ENCODE results near the gene WNT9B. TPM values are rescaled to one million over a fixed set of nuclear protein-coding genes. Genes with fewer than 3 reads are reported as not detected.
"Not testable (repeated sequence)": the region's sequence is repeated elsewhere in the genome, so short reads cannot be mapped to it uniquely, and the experiment has no call there.

The WNT9B gene
- total RNA-seq, 1 experiment from 2014 or later: not detected

GRCh38 chr17:46836500-46836899, 14.9 kb upstream of the WNT9B start:
- Histone ChIP-seq H3K4me3 (ENCODE audit: low read depth, low read length) (no peak overlapping the region), H3K4me1 (0 out of 2 replicates have a peak, but pooled peaks cover 3% of the 10 kb centered on the region), H3K9me3 (no peaks in the 10 kb centered on the region), H3K27me3 (replicated peaks; ENCODE audit: control insufficient read depth, insufficient read depth, low read length) (no peaks in the 10 kb centered on the region), H3K36me3 (ENCODE audit: control insufficient read depth, insufficient read depth, low read length) (no peaks in the 10 kb centered on the region)
- ChIA-PET CTCF (interaction anchor here (1.2 to 1.7 kb wide), 3 partner anchors 10 to 51 kb away, joined by 4 to 10 read pairs (median 8); partner anchors contain the start of gene WNT9B), POLR2A (interaction anchor here (0.6 kb wide), 1 partner anchor 1519 kb away, joined by 7 read pairs; no protein-coding TSS in a partner anchor)
- intact Hi-C loops (cut with micrococcal nuclease; ENCODE audit: unreplicated experiment): no loop called here
- Mint-ChIP-seq H3K36me3 (ENCODE audit: insufficient read depth, unreplicated experiment) (peaks cover 6% of the 10 kb centered on the region), H3K9me3 (ENCODE audit: unreplicated experiment) (peaks cover 10% of the 10 kb centered on the region), H3K4me1 (ENCODE audit: low read depth, unreplicated experiment) (peaks cover 8% of the 10 kb centered on the region), H3K27ac (ENCODE audit: unreplicated experiment) (no peak overlapping the region), H3K4me3 (ENCODE audit: unreplicated experiment) (no peak overlapping the region), H3K27me3 (ENCODE audit: insufficient read depth, unreplicated experiment) (no peaks in the 10 kb centered on the region)
- no TSS peak for BruUV-seq (replicated peaks)
- DNase-seq: no peak
- TF ChIP-seq, protein P1, sequence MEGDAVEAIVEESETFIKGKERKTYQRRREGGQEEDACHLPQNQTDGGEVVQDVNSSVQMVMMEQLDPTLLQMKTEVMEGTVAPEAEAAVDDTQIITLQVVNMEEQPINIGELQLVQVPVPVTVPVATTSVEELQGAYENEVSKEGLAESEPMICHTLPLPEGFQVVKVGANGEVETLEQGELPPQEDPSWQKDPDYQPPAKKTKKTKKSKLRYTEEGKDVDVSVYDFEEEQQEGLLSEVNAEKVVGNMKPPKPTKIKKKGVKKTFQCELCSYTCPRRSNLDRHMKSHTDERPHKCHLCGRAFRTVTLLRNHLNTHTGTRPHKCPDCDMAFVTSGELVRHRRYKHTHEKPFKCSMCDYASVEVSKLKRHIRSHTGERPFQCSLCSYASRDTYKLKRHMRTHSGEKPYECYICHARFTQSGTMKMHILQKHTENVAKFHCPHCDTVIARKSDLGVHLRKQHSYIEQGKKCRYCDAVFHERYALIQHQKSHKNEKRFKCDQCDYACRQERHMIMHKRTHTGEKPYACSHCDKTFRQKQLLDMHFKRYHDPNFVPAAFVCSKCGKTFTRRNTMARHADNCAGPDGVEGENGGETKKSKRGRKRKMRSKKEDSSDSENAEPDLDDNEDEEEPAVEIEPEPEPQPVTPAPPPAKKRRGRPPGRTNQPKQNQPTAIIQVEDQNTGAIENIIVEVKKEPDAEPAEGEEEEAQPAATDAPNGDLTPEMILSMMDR (IDR thresholded peaks at IDR 0.05; ENCODE audit: insufficient read depth in 1 of 2, low read depth in 1 of 2, low read length in 1 of 2, severe bottlenecking in 1 of 2, unreplicated experiment in 1 of 2): no peak

- Histone ChIP-seq H3K36me3 (ENCODE audit: control insufficient read depth, insufficient read depth, low read length) (no peaks in the 10 kb centered on the region), H3K4me1 (0 out of 2 replicates have a peak, but pooled peaks cover 3% of the 10 kb centered on the region), H3K9me3 (no peaks in the 10 kb centered on the region), H3K4me3 (ENCODE audit: low read depth, low read length) (no peak overlapping the region), H3K27me3 (replicated peaks; ENCODE audit: control insufficient read depth, insufficient read depth, low read length) (no peaks in the 10 kb centered on the region)
- no peak overlapping the region for H3K4me3 Mint-ChIP-seq (ENCODE audit: unreplicated experiment)
- ChIA-PET CTCF (no interaction called here), POLR2A (no interaction called here)
- H3K27me3 Mint-ChIP-seq (ENCODE audit: insufficient read depth, unreplicated experiment): no peaks in the 10 kb centered on the region
- peaks cover 8% of the 10 kb centered on the region for H3K4me1 Mint-ChIP-seq (ENCODE audit: low read depth, unreplicated experiment)
- no peak for DNase-seq
- intact Hi-C loops (cut with micrococcal nuclease; ENCODE audit: unreplicated experiment): no loop called here
- TF ChIP-seq, protein P1 (IDR thresholded peaks at IDR 0.05; ENCODE audit: insufficient read depth in 1 of 2, low read depth in 1 of 2, low read length in 1 of 2, severe bottlenecking in 1 of 2, unreplicated experiment in 1 of 2): no peak
- H3K27ac Mint-ChIP-seq (ENCODE audit: unreplicated experiment): no peak overlapping the region
- H3K9me3 Mint-ChIP-seq (ENCODE audit: unreplicated experiment): peaks cover 11% of the 10 kb centered on the region
- no TSS peak for BruUV-seq (replicated peaks)
- H3K36me3 Mint-ChIP-seq (ENCODE audit: insufficient read depth, unreplicated experiment): peaks cover 6% of the 10 kb centered on the region
These were observed 13.9 kb upstream of the WNT9B start for GRCh38 chr17:46837521-46837920.

DNA sequence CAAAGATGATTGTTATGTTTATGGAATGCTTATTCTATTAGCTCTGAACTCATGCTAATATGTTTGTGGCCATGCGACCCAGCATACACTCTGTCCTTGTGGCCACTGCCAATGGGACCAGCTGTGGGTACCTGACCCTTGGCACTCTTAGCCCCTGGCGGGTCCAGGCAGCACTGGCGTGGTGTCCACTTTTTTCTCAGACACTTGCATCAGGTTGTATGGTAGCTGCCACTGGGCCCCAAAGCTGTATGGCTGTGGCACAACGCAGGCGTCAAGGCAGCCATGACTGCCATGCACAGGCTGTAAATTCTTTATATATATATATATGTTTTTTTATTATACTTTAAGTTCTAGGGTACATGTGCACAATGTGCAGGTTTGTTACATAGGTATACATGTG, 12.2 kb upstream of the WNT9B start:
- Histone ChIP-seq H3K4me1 (0 out of 2 replicates have a peak, but pooled peaks cover 3% of the 10 kb centered on the region), H3K4me3 (ENCODE audit: low read depth, low read length) (no peak overlapping the region), H3K36me3 (ENCODE audit: control insufficient read depth, insufficient read depth, low read length) (no peaks in the 10 kb centered on the region), H3K9me3 (no peaks in the 10 kb centered on the region), H3K27me3 (replicated peaks; ENCODE audit: control insufficient read depth, insufficient read depth, low read length) (no peaks in the 10 kb centered on the region)
- no TSS peak for BruUV-seq (replicated peaks)
- ChIA-PET POLR2A (no interaction called here), CTCF (no interaction called here)
- Mint-ChIP-seq H3K36me3 (ENCODE audit: insufficient read depth, unreplicated experiment) (peaks cover 6% of the 10 kb centered on the region), H3K4me3 (ENCODE audit: unreplicated experiment) (no peak overlapping the region), H3K27me3 (ENCODE audit: insufficient read depth, unreplicated experiment) (no peaks in the 10 kb centered on the region), H3K9me3 (ENCODE audit: unreplicated experiment) (peaks cover 24% of the 10 kb centered on the region), H3K4me1 (ENCODE audit: low read depth, unreplicated experiment) (peaks cover 8% of the 10 kb centered on the region), H3K27ac (ENCODE audit: unreplicated experiment) (no peak overlapping the region)
- TF ChIP-seq, protein P1 (IDR thresholded peaks at IDR 0.05; ENCODE audit: insufficient read depth in 1 of 2, low read depth in 1 of 2, low read length in 1 of 2, severe bottlenecking in 1 of 2, unreplicated experiment in 1 of 2): no peak
- DNase-seq: no peak
- intact Hi-C loops (cut with micrococcal nuclease; ENCODE audit: unreplicated experiment): no loop called here

DNA sequence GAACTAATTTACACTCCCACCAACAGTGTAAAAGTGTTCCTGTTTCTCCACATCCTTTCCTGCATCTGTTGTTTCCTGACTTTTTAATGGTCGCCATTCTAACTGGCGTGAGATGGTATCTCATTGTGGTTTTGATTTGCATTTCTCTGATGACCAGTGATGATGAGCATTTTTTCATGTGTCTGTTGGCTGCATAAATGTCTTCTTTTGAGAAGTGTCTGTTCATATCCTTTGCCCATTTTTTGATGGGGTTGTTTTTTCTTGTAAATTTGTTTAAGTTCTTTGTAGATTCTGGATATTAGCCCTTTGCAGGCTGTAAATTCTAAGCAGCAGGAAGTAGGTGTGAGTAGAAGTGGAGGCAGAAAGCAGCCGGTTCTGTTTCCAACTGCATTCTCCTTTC, 10.8 kb upstream of the WNT9B start:
- H3K4me1 ChIP-seq; H3K4me1 Mint-ChIP-seq (ENCODE audit: low read depth, unreplicated experiment); H3K27ac Mint-ChIP-seq (ENCODE audit: unreplicated experiment); H3K36me3 Mint-ChIP-seq (ENCODE audit: insufficient read depth, unreplicated experiment); H3K27me3 ChIP-seq (replicated peaks; ENCODE audit: control insufficient read depth, insufficient read depth, low read length); POLR2A ChIA-PET; H3K27me3 Mint-ChIP-seq (ENCODE audit: insufficient read depth, unreplicated experiment); DNase-seq; intact Hi-C loops (cut with micrococcal nuclease; ENCODE audit: unreplicated experiment); H3K4me3 Mint-ChIP-seq (ENCODE audit: unreplicated experiment); H3K36me3 ChIP-seq (ENCODE audit: control insufficient read depth, insufficient read depth, low read length); CTCF ChIA-PET; H3K4me3 ChIP-seq (ENCODE audit: low read depth, low read length); H3K9me3 ChIP-seq; BruUV-seq (replicated peaks): not testable (repeated sequence)
- peaks cover 24% of the 10 kb centered on the region for H3K9me3 Mint-ChIP-seq (ENCODE audit: unreplicated experiment)

Measured in Caco-2 (cell line).